ENCODE data around the gene PREP.
"Not testable (repeated sequence)": the region's sequence is repeated elsewhere in the genome, so short reads cannot be mapped to it uniquely, and the experiment has no call there.

The PREP gene

GRCh38 chr6:105402939-105403935 is at the start of gene PREP:
Gene PREP, minus strand, starts transcription at chr6:105403082. Its CDS starts 191 bp downstream, at chr6:105402891.
- DNase-seq: peak; percentile 91

DNA sequence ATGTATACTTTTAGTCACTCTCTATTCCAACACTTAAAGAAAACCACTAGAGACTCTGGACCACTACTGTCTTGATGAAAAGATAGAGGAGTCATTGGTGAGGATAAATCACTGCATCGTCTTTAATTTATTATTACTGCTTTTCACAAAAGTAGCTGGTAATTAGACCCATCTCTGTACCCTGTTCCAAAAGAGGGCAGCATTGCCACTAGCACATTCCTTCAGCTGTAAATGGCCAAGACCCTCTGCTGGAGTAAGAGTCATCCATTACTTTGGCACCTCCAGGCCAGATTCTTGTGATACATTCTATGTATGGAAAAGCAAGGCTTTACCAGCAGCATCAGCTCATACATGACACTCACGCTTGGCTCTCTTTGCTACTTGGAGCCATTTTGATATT is 49.5 kb upstream of the PREP start:
- DNase-seq: no peak

DNA sequence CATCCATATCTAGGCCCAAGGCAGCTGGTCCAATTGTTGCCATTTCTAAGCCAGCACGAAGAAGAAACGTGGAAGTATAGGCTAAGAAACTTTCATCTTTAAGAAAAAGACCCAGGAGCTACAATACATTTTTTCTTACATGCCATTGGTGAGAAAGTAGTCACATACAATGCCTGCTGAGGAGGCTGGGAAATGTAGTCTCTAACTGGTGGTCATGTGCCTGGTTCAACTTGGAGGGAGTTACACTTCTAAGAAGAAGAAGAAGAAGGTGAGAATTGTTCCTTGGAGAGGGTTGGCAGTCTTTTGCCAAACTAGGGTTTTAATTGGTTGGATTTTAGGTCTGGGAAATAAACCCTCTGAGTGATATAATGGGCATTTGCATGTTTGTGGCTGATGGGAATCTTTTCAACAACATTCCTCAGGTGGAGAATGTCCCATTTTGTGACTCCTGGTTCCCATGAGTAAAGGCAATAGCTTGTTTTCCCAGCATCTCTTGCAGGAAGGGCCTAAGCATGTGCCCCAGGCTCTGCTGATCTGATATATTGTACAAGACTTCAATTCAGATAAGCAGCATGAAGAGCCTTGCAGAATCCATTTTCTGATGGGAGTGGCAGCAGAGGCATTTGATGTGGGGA is 47.0 kb upstream of the PREP start:
- DNase-seq: no peak

- DNase-seq: no peak
These were observed 42.6 kb upstream of the PREP start for GRCh38 chr6:105445481-105445880.

DNA sequence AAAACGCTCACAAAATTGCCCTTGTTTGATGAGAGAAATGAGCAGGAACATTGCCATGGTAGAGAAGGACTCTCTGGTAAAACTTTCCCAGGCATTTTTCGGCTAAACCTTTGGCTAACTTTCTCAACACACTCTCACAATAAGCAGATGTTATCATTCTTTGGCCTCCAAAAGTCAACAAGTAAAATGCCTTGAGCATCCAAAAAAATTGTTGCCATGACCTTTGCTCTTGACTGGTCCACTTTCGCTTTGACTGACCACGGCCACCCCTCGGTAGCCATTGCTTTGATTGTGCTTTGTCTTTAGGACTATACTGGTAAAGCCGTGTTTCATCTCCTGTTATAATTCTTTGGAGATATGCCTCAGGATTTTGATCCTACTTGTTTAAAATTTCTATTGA is 41.1 kb upstream of the PREP start:
- no peak for DNase-seq

GRCh38 chr6:105442369-105442768 is 39.5 kb upstream of the PREP start:
- no peak for DNase-seq

GRCh38 chr6:105437236-105437635 is 34.4 kb upstream of the PREP start:
- DNase-seq: no peak

DNA sequence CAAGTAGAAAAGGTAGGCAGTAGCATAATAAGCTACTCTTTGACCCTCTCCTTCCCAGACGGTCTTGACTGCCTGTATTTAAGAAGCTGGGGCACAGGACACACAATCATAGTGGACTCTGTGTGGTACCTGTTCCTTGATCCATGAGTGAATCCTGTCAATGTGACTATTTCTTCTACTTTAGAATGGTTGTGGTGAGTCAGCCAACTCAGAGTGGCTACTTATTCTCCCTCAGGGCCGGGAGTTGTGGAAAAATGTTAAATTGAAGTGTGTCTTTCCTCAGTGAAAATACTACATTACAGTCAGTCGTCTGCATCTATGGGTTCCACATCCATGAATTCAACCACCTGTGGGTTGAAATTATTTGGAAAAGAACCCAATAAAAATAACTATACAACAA is 30.8 kb upstream of the PREP start:
- DNase-seq: no peak

GRCh38 chr6:105432797-105433196 is 29.9 kb upstream of the PREP start:
- peak; percentile 28 for DNase-seq

- peak; percentile 71 for DNase-seq
These were observed 28.3 kb upstream of the PREP start for GRCh38 chr6:105431226-105431625.

DNA sequence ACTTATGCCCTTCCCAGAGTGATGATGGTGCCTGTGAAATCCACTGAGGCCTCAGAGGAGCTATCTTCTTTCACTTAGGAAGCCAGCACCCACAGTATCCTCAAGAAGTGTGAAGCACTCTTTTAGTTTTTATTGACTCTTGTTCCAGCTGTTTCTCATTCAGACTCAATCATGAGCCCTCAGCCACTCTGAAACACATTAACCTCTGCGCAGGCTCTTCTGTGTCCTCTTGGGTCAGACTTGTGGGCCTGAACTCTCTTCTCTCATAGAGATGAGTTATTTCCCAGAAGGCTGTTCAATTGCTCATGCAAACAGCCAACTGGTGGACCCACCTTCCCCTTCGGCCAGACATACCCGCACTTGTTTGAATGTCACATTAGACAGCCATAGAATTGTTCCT is 27.8 kb upstream of the PREP start:
- no peak for DNase-seq

DNA sequence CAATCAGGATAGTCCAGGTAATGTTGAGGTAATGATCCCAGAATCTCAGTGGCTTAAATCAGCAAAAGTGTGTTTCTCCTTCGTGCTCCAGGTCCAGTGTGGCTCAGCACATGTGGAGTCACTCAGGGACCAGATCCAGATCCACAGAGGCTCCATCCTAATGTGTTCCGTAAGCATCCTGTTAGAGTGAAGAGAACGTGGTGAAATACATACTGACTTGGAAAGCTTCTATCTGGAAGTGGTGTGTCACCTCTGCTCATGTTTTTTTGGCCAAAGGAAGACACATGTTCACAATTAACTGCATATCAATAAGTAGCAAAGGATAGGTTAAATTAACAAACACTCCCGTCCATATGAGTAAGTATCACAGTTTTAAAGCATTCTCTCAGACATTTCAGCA is 26.8 kb upstream of the PREP start:
- DNase-seq: no peak

DNA sequence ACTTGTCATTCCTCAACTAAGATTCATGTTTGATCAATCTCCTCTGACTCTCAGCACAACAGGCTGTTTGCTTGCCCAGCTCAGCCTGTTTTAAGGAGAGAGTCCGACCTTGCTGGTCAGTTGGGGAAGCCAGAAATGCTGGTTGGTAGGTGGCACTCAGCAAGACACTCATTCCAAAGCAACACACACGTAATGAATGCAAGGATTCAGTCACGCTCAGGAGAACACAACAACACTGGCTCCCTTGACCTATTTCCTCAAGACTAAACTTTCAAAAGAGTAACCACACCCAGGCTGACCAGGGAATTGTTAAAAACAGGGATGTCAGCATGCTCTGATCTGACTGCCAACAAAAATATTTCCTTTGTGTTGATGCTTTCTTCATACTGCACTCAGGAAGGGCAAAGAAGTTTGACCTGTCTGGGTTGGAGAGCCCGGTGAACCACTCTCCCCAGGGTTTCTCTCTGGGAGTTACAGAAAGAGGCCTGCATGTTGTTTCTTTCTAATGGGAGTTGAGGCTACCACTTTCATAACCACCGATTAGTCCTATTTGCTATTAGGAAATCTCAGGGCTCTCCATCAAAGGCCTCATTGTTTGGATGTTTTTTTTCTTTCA is 25.6 kb upstream of the PREP start:
- DNase-seq: no peak

- DNase-seq: peak; percentile 72
These were observed 21.4 kb upstream of the PREP start for GRCh38 chr6:105424175-105424783.

DNA sequence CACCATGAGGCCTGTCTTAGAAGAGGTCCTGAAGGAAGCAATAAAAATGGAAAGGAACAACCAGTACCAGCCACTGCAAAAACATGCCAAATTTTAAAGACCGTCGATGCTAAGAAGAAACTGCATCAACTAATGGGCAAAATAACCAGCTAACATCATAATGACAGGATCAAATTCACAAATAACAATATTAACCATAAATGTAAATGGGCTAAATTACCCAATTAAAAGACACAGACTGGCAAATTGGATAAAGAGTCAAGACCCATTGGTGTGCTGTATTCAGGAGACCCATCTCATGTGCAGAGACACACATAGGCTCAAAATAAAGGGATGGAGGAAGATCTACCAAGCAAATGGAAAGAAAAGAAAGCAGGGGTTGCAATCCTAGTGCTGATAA is 14.1 kb upstream of the PREP start:
- DNase-seq: not testable (repeated sequence)

- no peak for DNase-seq
These were observed 6.9 kb upstream of the PREP start for GRCh38 chr6:105409734-105410133.

GRCh38 chr6:105402090-105402938 is 568 bp downstream of the PREP start:
- peak; percentile 45 for DNase-seq

DNA sequence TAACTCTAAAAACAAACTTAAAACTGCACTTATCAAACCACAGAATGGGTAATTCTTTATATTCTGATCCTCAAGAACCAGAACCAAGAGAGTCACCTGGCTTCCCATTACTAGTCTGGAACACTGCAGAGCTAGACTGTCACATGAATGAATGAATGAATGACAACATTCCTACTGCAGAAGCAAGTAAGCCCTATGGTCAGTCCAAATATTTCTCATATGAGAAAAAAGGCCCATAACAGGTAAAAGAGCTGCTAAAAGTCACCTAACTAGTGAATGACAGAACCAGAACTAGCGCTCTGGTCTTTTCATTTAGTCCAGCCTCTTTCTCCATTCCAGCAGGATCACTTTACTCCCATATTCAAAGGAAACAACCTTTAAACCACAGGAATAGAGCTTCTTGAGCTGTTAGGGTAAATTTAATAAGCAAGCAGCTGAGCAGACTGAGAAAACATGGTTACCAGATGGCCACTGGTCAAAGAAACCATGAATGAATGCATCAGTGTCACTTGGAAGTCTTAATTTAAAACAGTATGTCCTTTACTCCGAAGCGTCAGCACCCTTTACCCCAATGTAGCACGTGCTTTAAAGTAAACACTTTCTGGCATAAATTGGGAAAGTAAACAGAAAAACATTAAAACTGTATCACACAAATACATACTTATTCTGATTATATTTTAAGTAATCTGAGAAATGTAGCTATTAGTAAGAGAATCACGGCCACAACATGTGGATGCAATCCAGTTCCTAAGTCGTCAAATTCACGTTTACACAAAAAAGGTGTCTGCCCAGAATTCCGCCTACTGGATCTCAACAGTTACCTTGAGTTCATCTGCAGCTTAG is 1.4 kb downstream of the PREP start:
- no peak for DNase-seq

- DNase-seq: no peak
These were observed 2.4 kb downstream of the PREP start for GRCh38 chr6:105400501-105400900.

DNA sequence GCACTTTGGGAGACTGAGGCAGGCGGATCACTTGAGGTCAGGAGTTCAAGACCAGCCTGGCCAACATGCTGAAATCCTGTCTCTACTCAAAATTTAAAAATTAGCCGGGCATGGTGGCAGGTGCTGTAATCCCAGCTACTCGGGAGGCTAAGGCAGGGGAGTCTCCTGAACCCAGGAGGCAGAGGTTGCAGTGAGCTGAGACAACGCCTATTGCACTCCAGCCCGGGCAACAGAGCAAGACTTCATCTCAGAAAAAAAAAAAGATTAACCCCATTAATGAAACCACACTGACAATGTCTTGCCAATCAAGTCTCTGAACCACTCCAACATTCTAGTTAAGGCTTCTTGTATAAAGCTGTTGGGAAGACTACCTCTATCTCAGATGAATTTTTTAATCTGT is 4.0 kb downstream of the PREP start:
- no peak for DNase-seq

DNA sequence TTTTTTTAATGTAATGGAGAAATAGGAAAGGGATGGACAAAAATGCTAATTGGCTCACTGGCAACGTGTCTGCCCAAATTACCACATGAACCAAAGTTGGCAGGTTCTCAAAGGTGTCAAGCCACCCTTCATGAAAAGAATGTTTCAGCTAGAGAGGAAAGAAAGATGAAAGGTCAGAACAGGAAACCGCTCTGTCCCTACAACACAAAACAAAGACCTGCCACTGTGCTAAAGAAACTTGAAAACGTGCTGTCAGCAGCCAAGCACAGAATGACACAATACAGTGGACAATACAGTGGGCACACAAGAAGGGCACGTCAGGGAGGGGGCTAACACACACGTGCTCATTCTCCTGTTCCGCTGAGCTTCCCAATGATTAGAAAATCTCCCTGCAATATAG is 4.9 kb downstream of the PREP start:
- peak; percentile 18 for DNase-seq

All from activated CD4-positive, alpha-beta T cell treated with anti-CD3 and anti-CD28 coated beads, Interleukin-2, Interleukin-6, amounts not matched to agents 100 ng/mL and 50 ng/mL, durations not matched to agents 16 hours and 8 hours (primary cell).